PC-9 (cell line): Measurements from ENCODE around the gene CASP8AP2. TPM values are rescaled to one million over a fixed set of nuclear protein-coding genes. Genes with fewer than 3 reads are reported as not detected.

ENCODE experiments used
- BruUV-seq: library from RNA; stranded (reverse); fragments of 400-500 nt; replicated peaks from 2 replicates; lab custom pipeline; 2021; lab: Mats Ljungman, UMichigan
- CTCF ChIA-PET: fragments of 300-600 bp; sonication (Branson Sonifier 250); formaldehyde crosslinking; loops from one replicate; lab custom pipeline; 2022; ENCODE audit warnings: antibody characterized with exemption; lab: Charles Lee
- POLR2A ChIA-PET: fragments of 300-600 bp; sonication (Branson Sonifier 250); formaldehyde crosslinking; loops from one replicate; lab custom pipeline; 2022; ENCODE audit warnings: antibody characterized with exemption; ENCODE audit not compliant: unreplicated experiment; lab: Charles Lee
- DNase-seq, 2 experiments: peaks; one replicate each; pipeline versions ENCODE4 v3.0.0 to v3.0.0-alpha.2; 2015 to 2022; ENCODE audit warnings: mixed read lengths in 1 of 2
- H2AFZ ChIP-seq: fragments of 200-600 bp; sonication (generic); 2 replicates; pipeline ENCODE4 v1.8.1; 2017; ENCODE audit warnings: antibody characterized with exemption
- H3F3A ChIP-seq: fragments of 200-600 bp; sonication (generic); 2 replicates; pipeline ENCODE4 v1.8.1; 2017; ENCODE audit warnings: antibody characterized with exemption, mild to moderate bottlenecking, low read depth; ENCODE audit not compliant: insufficient read depth
- H3K27ac ChIP-seq: fragments of 200-600 bp; sonication (generic); 2 replicates; pipeline ENCODE4 v1.6.1; 2016; ENCODE audit warnings: mixed run types
- H3K27me3 ChIP-seq: fragments of 200-600 bp; sonication (generic); 2 replicates; pipeline ENCODE4 v1.6.1; 2016; ENCODE audit warnings: low read depth, mixed run types; ENCODE audit not compliant: insufficient read depth
- H3K36me3 ChIP-seq: fragments of 200-600 bp; sonication (generic); 2 replicates; pipeline ENCODE4 v1.6.1; 2016; ENCODE audit warnings: low read depth, mixed run types
- H3K4me1 ChIP-seq: fragments of 200-600 bp; sonication (generic); replicated peaks from 2 replicates; pipeline ENCODE4 v1.6.1; 2016; ENCODE audit warnings: mixed run types; ENCODE audit not compliant: insufficient read depth
- H3K4me2 ChIP-seq: fragments of 200-600 bp; sonication (generic); 2 replicates; pipeline ENCODE4 v1.6.1; 2017; ENCODE audit warnings: mixed run types
- H3K4me3 ChIP-seq: fragments of 200-600 bp; sonication (generic); 2 replicates; pipeline ENCODE4 v1.6.1; 2016; ENCODE audit warnings: mixed run types
- H3K79me2 ChIP-seq: fragments of 200-600 bp; sonication (generic); 2 replicates; pipeline ENCODE4 v1.6.1; 2017; ENCODE audit warnings: low read depth, mixed run types
- H3K9me2 ChIP-seq: fragments of 200-600 bp; sonication (generic); 2 replicates; pipeline ENCODE4 v1.8.1; 2017; ENCODE audit warnings: mild to moderate bottlenecking; ENCODE audit not compliant: insufficient read depth
- H3K9me3 ChIP-seq: fragments of 200-600 bp; sonication (generic); 2 replicates; pipeline ENCODE4 v1.8.1; 2016; ENCODE audit warnings: low read depth; ENCODE audit not compliant: insufficient read depth
- H4K20me1 ChIP-seq: fragments of 200-600 bp; sonication (generic); 2 replicates; pipeline ENCODE4 v1.8.1; 2017; ENCODE audit not compliant: insufficient read depth
- CTCF ChIP-seq: fragments of 200-600 bp; sonication (generic); conservative IDR thresholded peaks from 2 replicates; pipeline ENCODE4 v1.6.1; 2017; ENCODE audit warnings: mixed run types, antibody characterized with exemption, mild to moderate bottlenecking, moderate library complexity
- EZH2 ChIP-seq: fragments of 200-600 bp; sonication (generic); IDR thresholded peaks from 2 replicates; pipeline ENCODE4 v1.8.0; 2017; ENCODE audit warnings: antibody characterized with exemption, low read depth
- intact Hi-C: fragments of 100-400 bp; cut with micrococcal nuclease; formaldehyde crosslinking; loops from one replicate; pipeline ENCODE4 v1.10.0; 2022; ENCODE audit not compliant: unreplicated experiment
- total RNA-seq: library from RNA; stranded (reverse); gene quantifications from 2 replicates; pipeline ENCODE4 v1.2.3, GENCODE V29; 2021

The CASP8AP2 gene
- total RNA-seq, 1 experiment from 2014 or later, result 17.4 TPM

- no peak for TF ChIP-seq EZH2
- TF ChIP-seq CTCF, result no peak
- H3F3A ChIP-seq, result no peaks in the 10 kb centered on the region
- ChIA-PET POLR2A (no interaction called here), CTCF (no interaction called here)
- intact Hi-C loops, result no loop called here
- no peak overlapping the region for H3K4me3 ChIP-seq
- no peak overlapping the region for H2AFZ ChIP-seq
- no peaks in the 10 kb centered on the region for H3K27me3 ChIP-seq
- H3K9me3 ChIP-seq, result peaks cover 4% of the 10 kb centered on the region
- peaks cover 3% of the 10 kb centered on the region; the same call in 1 of the 2 replicates for H3K36me3 ChIP-seq
- no peaks in the 10 kb centered on the region for H3K4me1 ChIP-seq
- no peaks in the 10 kb centered on the region for H3K9me2 ChIP-seq
- no peaks in the 10 kb centered on the region for H3K79me2 ChIP-seq
- H3K4me2 ChIP-seq, result no peak overlapping the region
- BruUV-seq, result no TSS peak
- DNase-seq, result no peak
- H4K20me1 ChIP-seq, result no peaks in the 10 kb centered on the region
- no peak overlapping the region for H3K27ac ChIP-seq
These were observed 36.5 kb downstream of the CASP8AP2 start for GRCh38 chr6:89866024-89866678.

- Histone ChIP-seq H2AFZ (no peak overlapping the region), H4K20me1 (no peaks in the 10 kb centered on the region), H3F3A (no peaks in the 10 kb centered on the region), H3K4me1 (no peaks in the 10 kb centered on the region), H3K4me3 (no peak overlapping the region), H3K9me2 (no peaks in the 10 kb centered on the region), H3K27ac (no peak overlapping the region), H3K79me2 (no peaks in the 10 kb centered on the region), H3K36me3 (no peaks in the 10 kb centered on the region), H3K4me2 (no peak overlapping the region), H3K27me3 (no peaks in the 10 kb centered on the region), H3K9me3 (no peaks in the 10 kb centered on the region)
- intact Hi-C loops, result loop anchor here (1.0 kb wide), 1 partner anchor 11 kb away; no protein-coding TSS in a partner anchor
- POLR2A ChIA-PET, result no interaction called here
- DNase-seq, result no peak
- BruUV-seq, result no TSS peak
- no peak for TF ChIP-seq CTCF
- no peak for TF ChIP-seq EZH2
- CTCF ChIA-PET, result no interaction called here
These were observed 44.0 kb downstream of the CASP8AP2 start for GRCh38 chr6:89873721-89874120.

GRCh38 chr6:89874438-89874837, 44.8 kb downstream of the CASP8AP2 start:
- no TSS peak for BruUV-seq

More at GRCh38 chr6:89874438-89874837, 44.8 kb downstream of the CASP8AP2 start:
- Histone ChIP-seq H3K36me3 (no peaks in the 10 kb centered on the region), H3K27ac (no peak overlapping the region), H3K9me3 (no peaks in the 10 kb centered on the region), H3K79me2 (no peaks in the 10 kb centered on the region), H3F3A (no peaks in the 10 kb centered on the region), H2AFZ (no peak overlapping the region), H3K4me1 (no peaks in the 10 kb centered on the region), H4K20me1 (no peaks in the 10 kb centered on the region), H3K27me3 (no peaks in the 10 kb centered on the region), H3K4me3 (no peak overlapping the region), H3K4me2 (no peak overlapping the region), H3K9me2 (no peaks in the 10 kb centered on the region)
- TF ChIP-seq EZH2 (no peak), CTCF (no peak)
- intact Hi-C loops, result no loop called here
- POLR2A ChIA-PET, result no interaction called here
- CTCF ChIA-PET, result no interaction called here
- DNase-seq, result no peak
